ENCODE results near the gene KLHDC2. TPM values are rescaled to one million over a fixed set of nuclear protein-coding genes. Genes with fewer than 3 reads are reported as not detected.

The KLHDC2 gene
- total and polyA plus RNA-seq, 2 donors (not counting 3 experiments of a cell fraction or from before 2014, with no cell fraction given): 25.2 to 29.2 TPM

DNA sequence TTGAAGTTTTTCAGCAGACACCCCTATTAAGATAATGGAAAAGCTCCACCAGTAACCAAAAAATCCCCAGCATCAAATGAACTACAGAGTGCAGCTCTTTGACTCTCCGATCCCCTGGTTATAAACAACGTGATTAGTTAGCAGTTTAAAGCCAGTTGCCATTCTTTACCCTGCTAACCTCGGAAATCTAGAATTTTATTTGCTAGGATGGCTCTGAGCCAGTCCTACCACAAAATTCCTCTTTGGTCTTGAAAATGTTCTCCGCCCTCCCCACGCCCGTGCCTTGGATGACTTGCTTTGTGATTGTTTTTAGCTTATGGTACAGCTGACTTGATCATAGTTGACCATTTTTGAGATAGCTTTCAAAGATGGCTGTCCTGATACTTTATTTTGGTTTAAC, 1.2 kb downstream of the KLHDC2 start:
- FAIRE-seq (peak; percentile 62), DNase-seq (ENCODE audit: low read depth, low spot score) (no peak)
- Histone ChIP-seq H3K4me1 (ENCODE audit: control insufficient read depth, extremely low read depth, insufficient read depth, low read length) (peaks cover 16% of the 10 kb centered on the region), H3K4me2 (ENCODE audit: insufficient read depth, low read length) (peak overlapping the region; percentile 82), H3K27me3 (ENCODE audit: control insufficient read depth in 2 of 2, insufficient read depth in 2 of 2, low read length in 2 of 2) (no peaks in the 10 kb centered on the region), H3K4me3 (replicated peaks in 1 of 3; ENCODE audit: insufficient read depth in 1 of 3, low read depth in 1 of 3, low read length in 3 of 3) (peak overlapping the region; percentile 50 to 86 (median 69)), H3K9ac (replicated peaks; ENCODE audit: extremely low read depth, insufficient read depth, low read length) (peak overlapping the region; percentile 91), H3K9me1 (replicated peaks; ENCODE audit: control insufficient read depth, extremely low read depth, insufficient read depth, low read length) (no peaks in the 10 kb centered on the region), H3K27ac (ENCODE audit: insufficient read depth, low read depth, low read length) (peak overlapping the region; percentile 86), H2AFZ (ENCODE audit: low read depth, low read length) (peak overlapping the region; percentile 30), H3K79me2 (ENCODE audit: control insufficient read depth, insufficient read depth, low read length) (peaks cover 10% of the 10 kb centered on the region), H3K36me3 (ENCODE audit: control insufficient read depth in 2 of 2, extremely low read depth in 1 of 2, insufficient read depth in 2 of 2, low read length in 2 of 2) (no peaks in the 10 kb centered on the region), H4K20me1 (replicated peaks; ENCODE audit: control insufficient read depth, extremely low read depth, insufficient read depth, low read length) (no peaks in the 10 kb centered on the region), H3K9me3 (replicated peaks; ENCODE audit: control insufficient read depth, insufficient read depth, low read length) (no peaks in the 10 kb centered on the region)
- intact Hi-C loops (cut with micrococcal nuclease) (loop anchor here (5.0 kb wide), 1 partner anchor 763 kb away; the partner anchor contains the start of gene MAP4K5), dilution Hi-C loops (cut with MboI; ENCODE audit: extremely low pct_ligation_motif_present, low sequenced_read_pairs) (no loop called here)
- TSS peak; percentile 46 for BruUV-seq (replicated peaks)
- TF ChIP-seq FOS (IDR thresholded peaks at IDR 0.05; ENCODE audit: borderline replicate concordance, insufficient read depth, low read length) (no peak), POLR2A (IDR thresholded peaks at IDR 0.05; ENCODE audit: low read depth, low read length) (no peak), POLR2AphosphoS5 (IDR thresholded peaks at IDR 0.05; ENCODE audit: insufficient read depth, low read depth, low read length) (no peak), JUN (IDR thresholded peaks at IDR 0.05; ENCODE audit: borderline replicate concordance, insufficient read depth, insufficient read length, low read depth) (no peak), MYC (IDR thresholded peaks at IDR 0.05; ENCODE audit: low read depth, low read length) (no peak), EZH2 (IDR thresholded peaks at IDR 0.05; ENCODE audit: borderline replicate concordance, low read depth, low read length, severe bottlenecking) (no peak), GATA2 (IDR thresholded peaks at IDR 0.05; ENCODE audit: insufficient read depth, insufficient read length, low read depth, low read length) (no peak)
- TF ChIP-seq, protein P1, sequence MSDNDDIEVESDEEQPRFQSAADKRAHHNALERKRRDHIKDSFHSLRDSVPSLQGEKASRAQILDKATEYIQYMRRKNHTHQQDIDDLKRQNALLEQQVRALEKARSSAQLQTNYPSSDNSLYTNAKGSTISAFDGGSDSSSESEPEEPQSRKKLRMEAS (IDR thresholded peaks at IDR 0.05; ENCODE audit: insufficient read depth, insufficient read length): no peak
- TF ChIP-seq, protein P2, sequence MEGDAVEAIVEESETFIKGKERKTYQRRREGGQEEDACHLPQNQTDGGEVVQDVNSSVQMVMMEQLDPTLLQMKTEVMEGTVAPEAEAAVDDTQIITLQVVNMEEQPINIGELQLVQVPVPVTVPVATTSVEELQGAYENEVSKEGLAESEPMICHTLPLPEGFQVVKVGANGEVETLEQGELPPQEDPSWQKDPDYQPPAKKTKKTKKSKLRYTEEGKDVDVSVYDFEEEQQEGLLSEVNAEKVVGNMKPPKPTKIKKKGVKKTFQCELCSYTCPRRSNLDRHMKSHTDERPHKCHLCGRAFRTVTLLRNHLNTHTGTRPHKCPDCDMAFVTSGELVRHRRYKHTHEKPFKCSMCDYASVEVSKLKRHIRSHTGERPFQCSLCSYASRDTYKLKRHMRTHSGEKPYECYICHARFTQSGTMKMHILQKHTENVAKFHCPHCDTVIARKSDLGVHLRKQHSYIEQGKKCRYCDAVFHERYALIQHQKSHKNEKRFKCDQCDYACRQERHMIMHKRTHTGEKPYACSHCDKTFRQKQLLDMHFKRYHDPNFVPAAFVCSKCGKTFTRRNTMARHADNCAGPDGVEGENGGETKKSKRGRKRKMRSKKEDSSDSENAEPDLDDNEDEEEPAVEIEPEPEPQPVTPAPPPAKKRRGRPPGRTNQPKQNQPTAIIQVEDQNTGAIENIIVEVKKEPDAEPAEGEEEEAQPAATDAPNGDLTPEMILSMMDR (IDR thresholded peaks at IDR 0.05; ENCODE audit: extremely low read depth in 1 of 2, insufficient read depth in 1 of 2, low read depth in 1 of 2, low read length in 2 of 2): no peak
- ChIA-PET CTCF (interaction anchor here (1.7 to 3.6 kb wide), 4 partner anchors 83 to 307 kb away, joined by 8 to 49 read pairs (median 18); partner anchors contain the start of genes DNAAF2, MGAT2, NEMF and RPL36AL), POLR2A (interaction anchor here (0.6 to 2.4 kb wide), 3 partner anchors 135 to 351 kb away, joined by 9 to 12 read pairs (median 11); partner anchors contain the start of genes MGAT2 and RPL36AL)

All from endothelial cell of umbilical vein (primary cell).